Transverse colon (tissue), 4 donors: ENCODE results near the gene IL13RA2. TPM values are rescaled to one million over a fixed set of nuclear protein-coding genes. Genes with fewer than 3 reads are reported as not detected.

Experiments
- DNase-seq: peaks from one replicate; pipeline ENCODE4 v3.0.0-alpha.2; 2019
- H3K27ac ChIP-seq, 4 donors: fragments of 200-600 bp; sonication (generic); 2 replicates each; pipeline ENCODE4 v1.5.1; 2016 to 2018; ENCODE audit warnings: inconsistent platforms in 4 of 4
- H3K27me3 ChIP-seq: fragments of 200-600 bp; sonication (generic); 2 replicates; pipeline ENCODE4 v1.5.1; 2017; ENCODE audit warnings: inconsistent platforms
- H3K36me3 ChIP-seq, 4 donors: fragments of 200-600 bp; sonication (generic); 2 replicates each; pipeline ENCODE4 v1.5.1; 2017 to 2019; ENCODE audit warnings: inconsistent platforms in 4 of 4
- H3K4me1 ChIP-seq, 4 donors: fragments of 200-600 bp; sonication (generic); 2 replicates each; pipeline ENCODE4 v1.5.1; 2017 to 2020; ENCODE audit warnings: inconsistent platforms in 4 of 4
- H3K4me3 ChIP-seq, 4 donors: fragments of 200-600 bp; sonication (generic); 1 replicate in 1 of 4; 2 replicates in 3 of 4; pipeline versions ENCODE4 v1.5.1 to v1.6.1; 2017 to 2019; ENCODE audit warnings: inconsistent platforms in 4 of 4
- H3K9me3 ChIP-seq, 2 donors: fragments of 200-600 bp; sonication (generic); 2 replicates each; pipeline ENCODE4 v1.5.1; 2017 to 2019; ENCODE audit warnings: inconsistent platforms in 2 of 2
- CTCF ChIP-seq, 5 experiments: fragments of 200-600 bp in 3 of 5; fragments of 450-650 bp in 2 of 5; sonication (generic) in 3 of 5; IDR thresholded peaks; 1 replicate in 2 of 5; 2 replicates in 3 of 5; pipeline ENCODE4 v1.5.1; 2016 to 2017; ENCODE audit warnings: antibody characterized with exemption in 5 of 5, inconsistent platforms in 3 of 5, mild to moderate bottlenecking in 2 of 5, moderate library complexity in 1 of 5
- EP300 ChIP-seq: sonication (generic); formaldehyde crosslinking; IDR thresholded peaks from one replicate; pipeline ENCODE4 v1.6.1; 2017; ENCODE audit warnings: antibody characterized with exemption, low read depth
- POLR2A ChIP-seq: fragments of 450-650 bp; IDR thresholded peaks from one replicate; pipeline ENCODE4 v1.6.1; 2016; ENCODE audit warnings: antibody characterized with exemption, mild to moderate bottlenecking, moderate library complexity
- POLR2AphosphoS5 ChIP-seq, 3 donors: sonication (generic); formaldehyde crosslinking; IDR thresholded peaks; one replicate each; pipeline ENCODE4 v1.6.1; 2016; ENCODE audit warnings: antibody characterized with exemption in 3 of 3
- WGBS, 2 donors: methylation state at CpG; one replicate each; pipeline ENCODE4 v1.1.5; 2018; ENCODE audit warnings: low coverage in 1 of 2; 5-methylcytosine and 5-hydroxymethylcytosine counted together
- in situ Hi-C, 4 donors: fragments of 200-750 bp; cut with MboI; loops; one replicate each; pipeline versions ENCODE4 v1.15.0 to v1.15.1; 2017; ENCODE audit warnings: low sequenced_read_pairs in 3 of 4, low pct_ligation_motif_present in 1 of 4, low pct_unique_long_range_greater_than_20kb in 1 of 4
- intact Hi-C: fragments of 100-400 bp; cut with DNase I; formaldehyde crosslinking; loops from one replicate; pipeline ENCODE4 v1.15.1; 2023; ENCODE audit warnings: low total_unique reads
- total RNA-seq, 4 donors: library from RNA; depleted of rRNA; stranded (reverse); fragments of >200 nt; gene quantifications; one replicate each; pipeline ENCODE4 v1.1.0, GENCODE V29; 2016

The IL13RA2 gene
- total RNA-seq, 4 donors from 2014 or later: not detected

- intact Hi-C loops (no loop called here), in situ Hi-C loops (no loop called here)
- Histone ChIP-seq H3K9me3 (no peaks in the 10 kb centered on the region), H3K4me1 (peaks cover 0 to 4% (median 0%) of the 10 kb centered on the region in 4 donors), H3K27me3 (no peaks in the 10 kb centered on the region), H3K4me3 (no peak overlapping the region), H3K27ac (no peak overlapping the region), H3K36me3 (no peaks in the 10 kb centered on the region)
- TF ChIP-seq POLR2A (no peak), CTCF (IDR thresholded peaks at IDR 0.05) (no peak), POLR2AphosphoS5 (IDR thresholded peaks at IDR 0.05) (no peak)
- no peak for DNase-seq
- WGBS, 2 donors: 57 to 59% methylated on average over 5 of the region's 5 CpGs
These were observed 3.7 kb upstream of the IL13RA2 start for GRCh38 chrX:115021121-115021520.

GRCh38 chrX:115018944-115019343, 1.5 kb upstream of the IL13RA2 start:
- 63% methylated on average over 2 of the region's 2 CpGs; no CpG with 5 or more reads in 1 of the 2 donors for WGBS, 2 donors
- intact Hi-C loops: no loop called here

GRCh38 chrX:115018040-115018647, 728 bp upstream of the IL13RA2 start:
- 53 to 59% methylated on average over 3 to 6 of the region's 6 CpGs for WGBS, 2 donors
- no peaks in the 10 kb centered on the region for H3K27me3 ChIP-seq
- no peak for TF ChIP-seq POLR2A
- TF ChIP-seq CTCF (IDR thresholded peaks at IDR 0.05): peak in 1 of 5 experiments; percentile 19
- no peak for TF ChIP-seq EP300
- in situ Hi-C loops: no loop called here
- H3K36me3 ChIP-seq: no peaks in the 10 kb centered on the region
- H3K9me3 ChIP-seq: no peaks in the 10 kb centered on the region
- intact Hi-C loops: no loop called here
- H3K4me3 ChIP-seq: no peak overlapping the region
- peaks cover 0 to 4% (median 0%) of the 10 kb centered on the region in 4 donors for H3K4me1 ChIP-seq
- no peak for DNase-seq
- no peak overlapping the region for H3K27ac ChIP-seq

More at GRCh38 chrX:115018944-115019343, 1.5 kb upstream of the IL13RA2 start:
- no peak for DNase-seq
- peaks cover 0 to 4% (median 0%) of the 10 kb centered on the region in 4 donors for H3K4me1 ChIP-seq
- no peak overlapping the region for H3K4me3 ChIP-seq
- H3K27me3 ChIP-seq: no peaks in the 10 kb centered on the region
- in situ Hi-C loops: no loop called here
- TF ChIP-seq POLR2A: no peak
- no peak overlapping the region for H3K27ac ChIP-seq
- H3K9me3 ChIP-seq: no peaks in the 10 kb centered on the region
- H3K36me3 ChIP-seq: no peaks in the 10 kb centered on the region

- in situ Hi-C loops: no loop called here
- DNase-seq: no peak
- H3K36me3 ChIP-seq: no peaks in the 10 kb centered on the region
- H3K4me3 ChIP-seq: no peak overlapping the region
- no peaks in the 10 kb centered on the region for H3K9me3 ChIP-seq
- 45 to 64% methylated on average over 1 to 3 of the region's 3 CpGs for WGBS, 2 donors
- TF ChIP-seq EP300 (no peak), POLR2A (no peak), POLR2AphosphoS5 (IDR thresholded peaks at IDR 0.05) (no peak), CTCF (IDR thresholded peaks at IDR 0.05) (no peak)
- no peaks in the 10 kb centered on the region for H3K27me3 ChIP-seq
- intact Hi-C loops: no loop called here
- H3K4me1 ChIP-seq: no peaks in the 10 kb centered on the region
- H3K27ac ChIP-seq: no peak overlapping the region
These were observed 3.7 kb downstream of the IL13RA2 start for GRCh38 chrX:115013705-115014104.

GRCh38 chrX:115011428-115011827, 6.0 kb downstream of the IL13RA2 start:
- no peak for TF ChIP-seq EP300
- TF ChIP-seq POLR2A: no peak
- TF ChIP-seq POLR2AphosphoS5 (IDR thresholded peaks at IDR 0.05): no peak
- no peak for TF ChIP-seq CTCF (IDR thresholded peaks at IDR 0.05)
- no peak for DNase-seq
- Histone ChIP-seq H3K9me3 (no peaks in the 10 kb centered on the region), H3K27me3 (no peaks in the 10 kb centered on the region), H3K4me3 (no peak overlapping the region), H3K36me3 (no peaks in the 10 kb centered on the region), H3K4me1 (no peaks in the 10 kb centered on the region), H3K27ac (no peak overlapping the region)
- in situ Hi-C loops: no loop called here
- intact Hi-C loops: no loop called here
- 38 to 46% methylated on average over 1 of the region's 1 CpG for WGBS, 2 donors
